HT-29 (cell line): Measurements from ENCODE around the gene RGS16. TPM values are rescaled to one million over a fixed set of nuclear protein-coding genes. Genes with fewer than 3 reads are reported as not detected.

Source experiments
- DNase-seq: peaks from one replicate; pipeline ENCODE4 v3.0.0-alpha.2; 2015; ENCODE audit warnings: low spot score
- total RNA-seq: library from RNA; depleted of rRNA; stranded (reverse); fragments of >200 nt; shearing (Covaris generic); gene quantifications from 2 replicates; pipeline ENCODE4 v1.2.3, GENCODE V29; 2014; rRNA removed

Gene RGS16
- 3.1 and 5.1 TPM in 2 replicates for total RNA-seq

GRCh38 chr1:182604175-182605164 lies at the start of gene RGS16:
TSS of gene RGS16 (minus strand) at chr1:182604389. CDS start at chr1:182604259, 130 bp downstream.
- peak; percentile 88 for DNase-seq

GRCh38 chr1:182653986-182654385 lies 49.8 kb upstream of the RGS16 start:
- no peak for DNase-seq

GRCh38 chr1:182652933-182653332 lies 48.7 kb upstream of the RGS16 start:
- no peak for DNase-seq

DNA sequence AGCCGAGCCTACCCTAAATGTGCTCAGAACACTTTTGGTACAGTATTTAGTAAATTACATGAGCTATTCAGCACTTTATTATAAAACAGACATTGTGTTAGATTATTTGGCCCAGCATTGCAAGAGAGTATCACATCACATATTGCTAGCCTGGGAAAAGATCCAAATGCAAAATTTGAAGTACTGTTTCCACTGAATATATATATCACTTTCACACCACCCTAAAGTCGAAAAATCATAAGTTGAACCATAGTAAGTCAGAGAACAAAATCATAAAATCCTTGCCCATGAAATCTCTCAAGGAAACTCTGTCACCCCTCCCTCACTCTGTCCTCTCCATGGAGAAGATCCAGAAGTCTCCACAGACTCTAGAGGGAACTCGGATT lies 47.1 kb upstream of the RGS16 start:
- no peak for DNase-seq

DNA sequence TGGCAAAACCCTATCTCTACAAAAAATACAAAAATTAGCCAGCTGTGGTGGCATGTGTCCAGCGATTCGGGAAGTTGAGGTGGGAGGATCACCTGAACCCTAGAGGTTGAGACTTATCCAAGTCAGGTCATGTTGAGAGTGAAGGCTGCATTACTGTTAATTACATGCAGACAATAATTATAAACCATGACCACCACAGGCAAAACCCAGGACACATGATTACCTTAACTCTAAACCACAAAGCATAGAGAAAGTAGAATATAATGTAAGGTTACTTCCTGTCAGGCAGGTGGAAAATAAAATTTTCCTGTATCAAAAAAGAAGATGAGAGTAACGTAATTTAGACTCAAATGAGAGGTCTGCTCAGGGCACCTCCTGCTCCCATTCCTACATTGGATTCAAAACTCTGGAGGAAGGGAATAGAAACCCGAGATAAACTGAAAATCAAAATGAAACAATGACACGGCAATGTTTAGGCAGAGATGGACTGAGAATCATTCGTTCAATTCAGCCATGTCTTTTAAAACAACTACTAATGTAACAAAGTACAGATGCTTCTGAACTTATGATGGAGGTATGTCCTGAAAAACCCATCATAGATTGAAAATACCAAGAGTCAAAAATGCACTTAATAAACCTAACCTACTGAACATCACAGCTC lies 46.6 kb upstream of the RGS16 start:
- DNase-seq, result no peak

DNA sequence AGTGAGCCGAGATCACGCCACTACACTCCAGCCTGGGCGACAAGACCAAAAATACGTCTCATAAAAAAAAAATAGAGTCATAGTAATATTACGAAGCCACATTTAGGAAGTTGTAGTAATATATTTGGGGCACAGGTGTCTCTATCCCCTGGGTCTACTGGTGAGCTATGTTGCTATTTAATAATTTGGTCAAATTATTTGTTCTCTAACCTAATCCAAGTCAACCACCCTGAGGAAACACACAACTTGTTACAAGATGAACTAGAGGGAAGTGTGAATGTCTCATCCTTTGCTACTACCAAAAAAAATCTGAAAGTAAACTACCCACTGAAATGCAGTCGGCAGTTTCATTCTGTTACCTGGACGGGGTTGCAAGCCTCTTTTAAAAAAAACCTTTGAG lies 44.9 kb upstream of the RGS16 start:
- no peak for DNase-seq

GRCh38 chr1:182646739-182647138 lies 42.5 kb upstream of the RGS16 start:
- DNase-seq, result no peak

- DNase-seq, result no peak
These were observed 40.7 kb upstream of the RGS16 start for GRCh38 chr1:182644886-182645285.

DNA sequence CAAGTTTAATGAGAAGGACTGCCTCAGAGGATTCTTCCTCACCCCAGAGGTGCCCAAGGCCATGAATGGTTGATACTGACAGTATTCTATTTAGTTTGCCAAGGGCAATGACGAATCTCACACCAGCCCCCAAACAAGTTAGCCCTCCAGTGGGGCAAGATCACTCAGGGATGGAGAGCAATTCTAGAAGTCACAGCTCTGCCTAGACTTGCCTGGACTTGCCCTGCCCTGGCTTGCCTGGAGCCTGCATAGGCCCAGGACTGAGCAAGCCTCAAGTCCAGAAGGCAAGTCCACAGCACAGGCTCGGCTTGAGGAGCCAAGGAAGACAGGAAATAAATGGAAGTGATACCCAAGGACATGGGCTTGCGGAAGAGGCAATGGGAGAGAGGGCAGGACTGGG lies 39.5 kb upstream of the RGS16 start:
- no peak for DNase-seq

GRCh38 chr1:182642461-182642860 lies 38.3 kb upstream of the RGS16 start:
- no peak for DNase-seq

GRCh38 chr1:182641561-182641960 lies 37.4 kb upstream of the RGS16 start:
- no peak for DNase-seq

DNA sequence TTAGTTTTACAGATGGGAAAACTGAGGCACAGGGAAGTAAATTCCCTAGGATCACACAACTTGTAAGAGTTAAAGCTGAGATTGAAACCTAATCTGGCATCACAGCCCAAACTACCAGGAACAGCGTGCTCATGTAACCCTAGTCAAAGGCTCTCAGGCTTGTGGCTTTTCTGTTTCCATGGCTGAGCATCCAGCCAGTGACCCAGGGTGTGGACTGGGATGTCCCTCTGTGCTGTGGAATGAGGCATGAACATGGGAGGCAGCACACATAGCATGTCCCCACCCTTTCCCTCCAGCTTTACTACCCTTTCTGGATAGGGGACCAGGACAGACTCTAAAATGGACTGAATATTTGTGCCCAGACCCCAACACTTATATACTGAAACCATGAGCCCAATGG lies 35.1 kb upstream of the RGS16 start:
- DNase-seq, result no peak

- DNase-seq, result no peak
These were observed 33.6 kb upstream of the RGS16 start for GRCh38 chr1:182637769-182638168.

- no peak for DNase-seq
These were observed 31.7 kb upstream of the RGS16 start for GRCh38 chr1:182635871-182636270.

- DNase-seq, result no peak
These were observed 30.3 kb upstream of the RGS16 start for GRCh38 chr1:182634306-182635072.

- no peak for DNase-seq
These were observed 29.6 kb upstream of the RGS16 start for GRCh38 chr1:182633657-182634281.

GRCh38 chr1:182633031-182633430 lies 28.8 kb upstream of the RGS16 start:
- DNase-seq, result no peak

- DNase-seq, result peak; percentile 13
These were observed 28.3 kb upstream of the RGS16 start for GRCh38 chr1:182632441-182632857.

DNA sequence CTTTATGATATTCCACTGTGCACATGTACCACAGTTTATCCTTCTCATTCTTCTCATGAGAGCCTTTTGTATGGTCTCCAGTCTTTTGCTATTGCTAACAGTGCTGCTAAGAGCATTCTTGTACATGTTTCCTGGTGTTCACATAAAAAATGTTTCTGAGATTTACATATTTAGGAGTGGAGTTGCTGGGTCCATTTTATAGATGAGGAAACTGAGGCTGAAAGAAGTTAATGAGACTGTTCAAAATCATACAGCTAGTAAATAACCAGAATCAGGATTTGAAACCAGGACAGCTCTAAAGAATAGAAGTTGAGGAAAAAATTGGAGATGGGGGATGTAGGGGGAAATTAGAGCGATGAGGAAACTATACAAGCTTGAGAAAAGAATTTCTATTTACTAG lies 27.8 kb upstream of the RGS16 start:
- DNase-seq, result no peak

DNA sequence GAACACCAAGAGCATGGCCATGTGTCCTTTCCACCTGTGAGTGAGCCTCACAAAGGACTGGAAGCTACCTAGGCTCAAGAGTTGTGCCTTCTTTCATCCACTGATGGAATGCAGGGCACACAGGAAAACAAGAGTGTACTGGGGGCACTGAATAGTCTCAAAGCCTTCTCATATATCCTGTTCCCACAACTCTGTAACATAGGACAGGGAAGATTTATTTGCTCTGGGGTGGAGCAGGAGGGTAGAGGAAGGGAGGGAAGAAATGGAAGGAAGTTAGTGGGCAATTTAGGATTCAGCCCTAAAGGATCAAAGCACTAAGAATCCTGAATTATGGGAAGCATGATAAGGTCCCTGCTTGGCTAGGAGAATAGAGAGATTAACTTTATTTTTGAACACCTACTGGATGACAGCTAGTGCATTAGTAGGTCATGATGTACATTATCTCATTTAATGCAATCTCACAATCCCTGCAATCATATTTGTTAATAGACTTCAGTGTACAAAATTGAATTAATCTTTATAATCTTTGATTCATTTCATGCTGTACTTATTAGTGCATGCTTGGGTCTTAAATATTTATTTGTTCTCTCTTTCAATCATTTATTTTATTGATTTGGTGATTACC lies 27.0 kb upstream of the RGS16 start:
- DNase-seq, result peak; percentile 22

DNA sequence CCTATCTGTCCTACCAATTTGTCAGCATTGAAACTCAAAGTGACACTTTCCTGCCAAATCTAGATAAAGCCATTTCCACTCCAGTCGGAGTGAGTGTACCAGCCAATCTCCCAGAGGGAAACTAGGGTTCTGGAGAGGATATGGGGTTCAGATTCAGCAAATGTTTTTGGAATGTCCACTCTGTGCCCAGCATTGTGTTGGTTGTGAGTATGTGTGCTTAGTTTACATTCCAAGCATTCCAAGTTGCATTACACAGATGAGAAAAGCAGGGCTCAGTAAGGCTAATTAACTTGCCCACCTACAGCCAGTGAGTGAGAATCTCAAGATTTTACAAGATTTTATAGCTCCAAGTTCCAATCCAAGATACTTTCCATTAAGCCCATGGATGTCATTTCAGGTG lies 26.4 kb upstream of the RGS16 start:
- DNase-seq, result no peak
